SU-DHL-6 (cell line): Measurements from ENCODE around the gene NFIA.

Experiments
- H2AFZ ChIP-seq: fragments of 200-600 bp; sonication (generic); 2 replicates; pipeline ENCODE4 v1.6.1; 2014; ENCODE audit warnings: low read depth, mild to moderate bottlenecking, moderate library complexity, mixed read lengths, antibody characterized with exemption, low read length; ENCODE audit not compliant: severe bottlenecking
- H3F3A ChIP-seq: fragments of 200-600 bp; shearing (Covaris generic); 2 replicates; pipeline ENCODE4 v1.6.0; 2016; ENCODE audit warnings: antibody characterized with exemption, mild to moderate bottlenecking; ENCODE audit not compliant: insufficient read depth
- H3K27ac ChIP-seq: fragments of 200-600 bp; sonication (generic); 2 replicates; pipeline ENCODE4 v1.5.1; 2016; ENCODE audit warnings: low read depth, mild to moderate bottlenecking, low read length, moderate library complexity, mixed read lengths
- H3K27me3 ChIP-seq: fragments of 200-600 bp; sonication (generic), shearing (Covaris generic); 2 replicates; pipeline ENCODE4 v1.6.0; 2014; ENCODE audit warnings: mild to moderate bottlenecking, low read length
- H3K36me3 ChIP-seq: fragments of 200-600 bp; sonication (generic); 2 replicates; pipeline ENCODE4 v1.6.1; 2014; ENCODE audit warnings: mild to moderate bottlenecking, low read length, mixed read lengths
- H3K4me2 ChIP-seq: fragments of 300-600, 200-600 bp; shearing (Covaris generic), sonication (generic); 2 replicates; pipeline ENCODE4 v1.6.0; 2014; ENCODE audit warnings: low read length, low read depth, mild to moderate bottlenecking; ENCODE audit not compliant: poor library complexity, severe bottlenecking
- H3K4me3 ChIP-seq: fragments of 200-600 bp; sonication (generic); 2 replicates; pipeline ENCODE4 v1.5.1; 2014; ENCODE audit warnings: antibody characterized with exemption, low read length, mild to moderate bottlenecking, mixed read lengths; ENCODE audit not compliant: insufficient read depth, poor library complexity, severe bottlenecking
- H3K79me2 ChIP-seq: fragments of 200-600 bp; sonication (generic); 2 replicates; pipeline ENCODE4 v1.6.1; 2014; ENCODE audit warnings: mild to moderate bottlenecking, low read length, moderate library complexity; ENCODE audit not compliant: insufficient read depth
- H3K9ac ChIP-seq: fragments of 200-600 bp; sonication (generic); 2 replicates; pipeline ENCODE4 v1.7.0; 2014; ENCODE audit warnings: mild to moderate bottlenecking, low read length
- H3K9me2 ChIP-seq: fragments of 200-600 bp; sonication (generic); replicated peaks from 2 replicates; pipeline ENCODE4 v1.6.1; 2014; ENCODE audit warnings: low read length; ENCODE audit not compliant: insufficient read depth
- H3K9me3 ChIP-seq: fragments of 200-600 bp; sonication (generic); 2 replicates; pipeline ENCODE4 v1.6.1; 2014; ENCODE audit warnings: low read length, mixed read lengths; ENCODE audit not compliant: insufficient read depth
- H4K20me1 ChIP-seq: fragments of 200-600 bp; sonication (generic); 2 replicates; pipeline ENCODE4 v1.6.1; 2014; ENCODE audit warnings: low read depth, mild to moderate bottlenecking, antibody characterized with exemption, low read length, moderate library complexity, mixed read lengths
- EZH2phosphoT487 ChIP-seq: fragments of 200-600 bp; sonication (generic), shearing (Covaris generic); conservative IDR thresholded peaks from 2 replicates; pipeline ENCODE4 v1.6.1; 2018; ENCODE audit warnings: mild to moderate bottlenecking, antibody characterized with exemption, low read length, moderate library complexity, mixed read lengths
- TF ChIP-seq, protein P1 (sequence below): fragments of 200-600 bp; sonication (generic); IDR thresholded peaks from one replicate; pipeline ENCODE4 v1.5.1; 2017; ENCODE audit warnings: antibody characterized with exemption, mild to moderate bottlenecking, low read length, moderate library complexity; ENCODE audit not compliant: insufficient read depth, poor library complexity, severe bottlenecking

The NFIA gene

DNA sequence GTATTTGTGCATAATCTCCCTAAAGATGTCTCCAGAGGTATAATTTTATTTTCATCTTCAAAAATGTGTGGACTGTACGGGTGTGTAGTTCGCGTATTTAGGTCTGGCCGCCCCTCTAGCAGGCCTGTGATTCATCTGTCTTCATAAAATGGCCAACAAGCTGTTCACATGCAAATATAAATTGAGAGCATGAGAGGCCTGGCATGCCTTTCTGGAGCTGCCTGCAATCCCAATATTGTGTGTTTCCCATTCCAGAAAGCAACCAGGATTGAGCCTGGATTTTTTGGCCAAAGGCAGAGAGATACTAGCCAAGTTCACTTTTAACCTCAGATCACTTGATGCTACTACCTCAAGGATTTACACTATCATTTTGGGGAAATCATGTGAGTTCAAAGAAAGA is 197.2 kb downstream of the NFIA start:
- Histone ChIP-seq H2AFZ (no peak overlapping the region), H3K9me3 (no peaks in the 10 kb centered on the region), H3K4me3 (no peak overlapping the region), H3K27me3 (no peaks in the 10 kb centered on the region), H3F3A (0 out of 2 replicates have a peak, but pooled peaks cover 4% of the 10 kb centered on the region), H3K4me2 (no peak overlapping the region), H3K9me2 (no peaks in the 10 kb centered on the region), H3K9ac (no peak overlapping the region), H4K20me1 (no peaks in the 10 kb centered on the region), H3K36me3 (no peaks in the 10 kb centered on the region), H3K79me2 (no peaks in the 10 kb centered on the region), H3K27ac (no peak overlapping the region)
- TF ChIP-seq, protein P1, sequence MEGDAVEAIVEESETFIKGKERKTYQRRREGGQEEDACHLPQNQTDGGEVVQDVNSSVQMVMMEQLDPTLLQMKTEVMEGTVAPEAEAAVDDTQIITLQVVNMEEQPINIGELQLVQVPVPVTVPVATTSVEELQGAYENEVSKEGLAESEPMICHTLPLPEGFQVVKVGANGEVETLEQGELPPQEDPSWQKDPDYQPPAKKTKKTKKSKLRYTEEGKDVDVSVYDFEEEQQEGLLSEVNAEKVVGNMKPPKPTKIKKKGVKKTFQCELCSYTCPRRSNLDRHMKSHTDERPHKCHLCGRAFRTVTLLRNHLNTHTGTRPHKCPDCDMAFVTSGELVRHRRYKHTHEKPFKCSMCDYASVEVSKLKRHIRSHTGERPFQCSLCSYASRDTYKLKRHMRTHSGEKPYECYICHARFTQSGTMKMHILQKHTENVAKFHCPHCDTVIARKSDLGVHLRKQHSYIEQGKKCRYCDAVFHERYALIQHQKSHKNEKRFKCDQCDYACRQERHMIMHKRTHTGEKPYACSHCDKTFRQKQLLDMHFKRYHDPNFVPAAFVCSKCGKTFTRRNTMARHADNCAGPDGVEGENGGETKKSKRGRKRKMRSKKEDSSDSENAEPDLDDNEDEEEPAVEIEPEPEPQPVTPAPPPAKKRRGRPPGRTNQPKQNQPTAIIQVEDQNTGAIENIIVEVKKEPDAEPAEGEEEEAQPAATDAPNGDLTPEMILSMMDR, result no peak
- no peak for TF ChIP-seq EZH2phosphoT487

DNA sequence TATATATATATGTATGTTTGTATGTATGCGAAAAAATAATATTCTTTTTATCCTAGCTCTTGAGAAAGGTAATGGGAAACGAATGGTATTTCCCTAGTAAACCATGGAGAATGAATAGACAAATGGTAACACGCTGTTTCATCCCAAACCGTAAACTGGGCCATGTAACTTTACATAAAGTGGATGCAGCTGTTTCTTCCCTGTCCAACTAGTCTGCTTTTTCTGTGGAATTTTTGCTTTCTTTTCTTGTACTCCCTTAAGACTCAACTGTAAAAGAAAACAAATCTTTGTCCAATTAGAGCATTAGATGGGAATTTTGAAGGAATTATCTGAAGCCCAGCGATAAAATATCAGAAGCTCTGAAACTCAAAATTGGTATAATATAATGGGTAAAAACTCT is 198.1 kb downstream of the NFIA start:
- Histone ChIP-seq H3K4me3 (no peak overlapping the region), H3K79me2 (no peaks in the 10 kb centered on the region), H3K9ac (no peak overlapping the region), H3K36me3 (no peaks in the 10 kb centered on the region), H3K4me2 (no peak overlapping the region), H3F3A (0 out of 2 replicates have a peak, but pooled peaks cover 4% of the 10 kb centered on the region), H4K20me1 (no peaks in the 10 kb centered on the region), H3K27me3 (no peaks in the 10 kb centered on the region), H3K9me3 (no peaks in the 10 kb centered on the region), H3K9me2 (no peaks in the 10 kb centered on the region), H3K27ac (no peak overlapping the region), H2AFZ (no peak overlapping the region)
- TF ChIP-seq EZH2phosphoT487, result no peak
- TF ChIP-seq, protein P1, result no peak

DNA sequence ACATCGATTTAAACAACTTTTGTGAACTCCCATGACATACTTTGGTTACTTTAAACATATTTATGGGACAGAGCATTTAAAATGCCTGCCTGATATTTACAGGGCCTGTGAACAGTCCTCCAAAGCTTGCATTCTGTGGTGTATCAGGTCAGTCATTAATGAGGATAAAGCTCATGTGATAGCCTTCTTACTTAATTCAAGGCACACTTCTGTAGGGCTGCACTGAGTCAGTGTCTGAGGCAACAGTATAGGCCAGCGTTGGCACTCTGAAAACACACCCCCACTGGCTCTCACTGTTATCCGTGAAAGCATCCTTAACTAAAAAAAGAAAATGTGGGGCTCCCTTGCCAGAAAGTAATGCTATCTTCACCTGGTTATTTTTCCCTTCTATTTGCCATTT is 200.0 kb downstream of the NFIA start:
- Histone ChIP-seq H3K9me2 (no peaks in the 10 kb centered on the region), H3K27ac (no peak overlapping the region), H3K9ac (no peak overlapping the region)

More for the DNA sequence above, 200.0 kb downstream of the NFIA start:
- Histone ChIP-seq H4K20me1 (no peaks in the 10 kb centered on the region), H3K4me3 (no peak overlapping the region), H2AFZ (no peak overlapping the region), H3K36me3 (no peaks in the 10 kb centered on the region), H3K27me3 (no peaks in the 10 kb centered on the region), H3F3A (0 out of 2 replicates have a peak, but pooled peaks cover 4% of the 10 kb centered on the region), H3K4me2 (no peak overlapping the region), H3K9me3 (no peaks in the 10 kb centered on the region), H3K79me2 (no peaks in the 10 kb centered on the region)
- TF ChIP-seq EZH2phosphoT487, result no peak
- TF ChIP-seq, protein P1, result no peak
